ENCODE data around the gene RAVER2. TPM values are rescaled to one million over a fixed set of nuclear protein-coding genes. Genes with fewer than 3 reads are reported as not detected.
A peak's percentile ranks its signal among the peaks of the same experiment; 100 is the strongest.

Gene RAVER2
- total RNA-seq, 1 donor from 2014 or later, result 12.6 TPM

- Histone ChIP-seq H3K27me3 (ENCODE audit: control insufficient read depth, insufficient read depth, low read length) (no peaks in the 10 kb centered on the region), H3K36me3 (ENCODE audit: control insufficient read depth, insufficient read depth, low read length) (no peaks in the 10 kb centered on the region), H3K4me3 (ENCODE audit: low read depth, low read length) (no peak overlapping the region)
- no peak for TF ChIP-seq CTCF (IDR thresholded peaks at IDR 0.05; ENCODE audit: insufficient read depth, low read length, poor library complexity, severe bottlenecking)
- DNase-seq (ENCODE audit: low read depth), result no peak
These were observed 82.1 kb downstream of the RAVER2 start for GRCh38 chr1:64826991-64827390.

GRCh38 chr1:64828829-64829228 is 84.0 kb downstream of the RAVER2 start:
- Histone ChIP-seq H3K27me3 (ENCODE audit: control insufficient read depth, insufficient read depth, low read length) (no peaks in the 10 kb centered on the region), H3K4me3 (ENCODE audit: low read depth, low read length) (no peak overlapping the region), H3K36me3 (ENCODE audit: control insufficient read depth, insufficient read depth, low read length) (no peaks in the 10 kb centered on the region)
- no peak for TF ChIP-seq CTCF (IDR thresholded peaks at IDR 0.05; ENCODE audit: insufficient read depth, low read length, poor library complexity, severe bottlenecking)
- no peak for DNase-seq (ENCODE audit: low read depth)

- Histone ChIP-seq H3K4me3 (ENCODE audit: low read depth, low read length) (no peak overlapping the region), H3K36me3 (ENCODE audit: control insufficient read depth, insufficient read depth, low read length) (no peaks in the 10 kb centered on the region), H3K27me3 (ENCODE audit: control insufficient read depth, insufficient read depth, low read length) (no peaks in the 10 kb centered on the region)
- DNase-seq (ENCODE audit: low read depth), result no peak
- TF ChIP-seq CTCF (IDR thresholded peaks at IDR 0.05; ENCODE audit: insufficient read depth, low read length, poor library complexity, severe bottlenecking), result no peak
These were observed 84.6 kb downstream of the RAVER2 start for GRCh38 chr1:64829411-64830029.

GRCh38 chr1:64830030-64830651 is 85.3 kb downstream of the RAVER2 start:
- no peaks in the 10 kb centered on the region for H3K27me3 ChIP-seq (ENCODE audit: control insufficient read depth, insufficient read depth, low read length)
- DNase-seq (ENCODE audit: low read depth), result no peak
- no peak overlapping the region for H3K4me3 ChIP-seq (ENCODE audit: low read depth, low read length)
- H3K36me3 ChIP-seq (ENCODE audit: control insufficient read depth, insufficient read depth, low read length), result no peaks in the 10 kb centered on the region
- no peak for TF ChIP-seq CTCF (IDR thresholded peaks at IDR 0.05; ENCODE audit: insufficient read depth, low read length, poor library complexity, severe bottlenecking)

- H3K27me3 ChIP-seq (ENCODE audit: control insufficient read depth, insufficient read depth, low read length), result no peaks in the 10 kb centered on the region
- peak; percentile 45 for DNase-seq (ENCODE audit: low read depth)
- H3K4me3 ChIP-seq (ENCODE audit: low read depth, low read length), result no peak overlapping the region
- no peak for TF ChIP-seq CTCF (IDR thresholded peaks at IDR 0.05; ENCODE audit: insufficient read depth, low read length, poor library complexity, severe bottlenecking)
- peaks cover 2% of the 10 kb centered on the region for H3K36me3 ChIP-seq (ENCODE audit: control insufficient read depth, insufficient read depth, low read length)
These were observed 89.9 kb downstream of the RAVER2 start for GRCh38 chr1:64834734-64835133.

GRCh38 chr1:64836802-64837201 is 91.9 kb downstream of the RAVER2 start:
- Histone ChIP-seq H3K36me3 (ENCODE audit: control insufficient read depth, insufficient read depth, low read length) (peaks cover 2% of the 10 kb centered on the region), H3K27me3 (ENCODE audit: control insufficient read depth, insufficient read depth, low read length) (no peaks in the 10 kb centered on the region), H3K4me3 (ENCODE audit: low read depth, low read length) (no peak overlapping the region)
- no peak for TF ChIP-seq CTCF (IDR thresholded peaks at IDR 0.05; ENCODE audit: insufficient read depth, low read length, poor library complexity, severe bottlenecking)
- no peak for DNase-seq (ENCODE audit: low read depth)
